ENCODE measurements around the gene STEAP3.

The STEAP3 gene

GRCh38 chr2:119251652-119252051 is 28.0 kb downstream of the STEAP3 start:
- no peak for TF ChIP-seq REST (IDR thresholded peaks at IDR 0.05; ENCODE audit: insufficient read depth in 1 of 2, low read depth in 2 of 2, low read length in 2 of 2)
- TF ChIP-seq FOXP2 (optimal IDR thresholded peaks at IDR 0.05; ENCODE audit: borderline replicate concordance, extremely low read depth, extremely low read length, insufficient read depth): no peak
- TF ChIP-seq TAF1 (IDR thresholded peaks at IDR 0.05; ENCODE audit: borderline replicate concordance, insufficient read depth, low read length): no peak
- TF ChIP-seq POLR2AphosphoS5 (IDR thresholded peaks at IDR 0.05; ENCODE audit: low read depth, low read length): no peak
- no peak for TF ChIP-seq SIN3A (IDR thresholded peaks at IDR 0.05; ENCODE audit: borderline replicate concordance, insufficient read depth, low read length)

- TF ChIP-seq TAF1 (IDR thresholded peaks at IDR 0.05; ENCODE audit: borderline replicate concordance, insufficient read depth, low read length): no peak
- no peak for TF ChIP-seq REST (IDR thresholded peaks at IDR 0.05; ENCODE audit: insufficient read depth in 1 of 2, low read depth in 2 of 2, low read length in 2 of 2)
- no peak for TF ChIP-seq POLR2AphosphoS5 (IDR thresholded peaks at IDR 0.05; ENCODE audit: low read depth, low read length)
Observed at GRCh38 chr2:119252186-119253113, 28.8 kb downstream of the STEAP3 start.

- no peak for TF ChIP-seq POLR2AphosphoS5 (IDR thresholded peaks at IDR 0.05; ENCODE audit: low read depth, low read length)
- TF ChIP-seq SIN3A (IDR thresholded peaks at IDR 0.05; ENCODE audit: borderline replicate concordance, insufficient read depth, low read length): no peak
- TF ChIP-seq REST (IDR thresholded peaks at IDR 0.05; ENCODE audit: insufficient read depth in 1 of 2, low read depth in 2 of 2, low read length in 2 of 2): no peak
- TF ChIP-seq FOXP2 (optimal IDR thresholded peaks at IDR 0.05; ENCODE audit: borderline replicate concordance, extremely low read depth, extremely low read length, insufficient read depth): no peak
- TF ChIP-seq TAF1 (IDR thresholded peaks at IDR 0.05; ENCODE audit: borderline replicate concordance, insufficient read depth, low read length): no peak
Observed at GRCh38 chr2:119253114-119253702, 29.6 kb downstream of the STEAP3 start.

GRCh38 chr2:119253760-119254600 is 30.3 kb downstream of the STEAP3 start:
- no peak for TF ChIP-seq TAF1 (IDR thresholded peaks at IDR 0.05; ENCODE audit: borderline replicate concordance, insufficient read depth, low read length)
- TF ChIP-seq SIN3A (IDR thresholded peaks at IDR 0.05; ENCODE audit: borderline replicate concordance, insufficient read depth, low read length): no peak
- TF ChIP-seq REST (IDR thresholded peaks at IDR 0.05; ENCODE audit: insufficient read depth in 1 of 2, low read depth in 2 of 2, low read length in 2 of 2): no peak
- TF ChIP-seq POLR2AphosphoS5 (IDR thresholded peaks at IDR 0.05; ENCODE audit: low read depth, low read length): no peak
- TF ChIP-seq FOXP2 (optimal IDR thresholded peaks at IDR 0.05; ENCODE audit: borderline replicate concordance, extremely low read depth, extremely low read length, insufficient read depth): no peak

Data from PFSK-1 (cell line).